ENCODE results near the gene TRMT61A. TPM values are rescaled to one million over a fixed set of nuclear protein-coding genes. Genes with fewer than 3 reads are reported as not detected.

TRMT61A gene
- total RNA-seq, 1 experiment from 2014 or later: 15.5 TPM

- DNase-seq (ENCODE audit: low spot score) (no peak), ATAC-seq (no peak)
- H3K4me3 Mint-ChIP-seq: no peak overlapping the region
- ChIA-PET POLR2A (no interaction called here), CTCF (no interaction called here)
- H3K4me1 Mint-ChIP-seq: peaks cover 27% of the 10 kb centered on the region
- TF ChIP-seq ATF1 (CRISPR knock-in tag; IDR thresholded peaks at IDR 0.05) (no peak), ZNF138 (CRISPR knock-in tag; conservative IDR thresholded peaks at IDR 0.05) (no peak), AR (CRISPR knock-in tag; IDR thresholded peaks at IDR 0.05) (no peak), NR2C2 (CRISPR knock-in tag; IDR thresholded peaks at IDR 0.05) (no peak), TEAD4 (CRISPR knock-in tag; IDR thresholded peaks at IDR 0.05) (no peak), FOXK1 (CRISPR knock-in tag; IDR thresholded peaks at IDR 0.05) (no peak), ARID4B (CRISPR knock-in tag; IDR thresholded peaks at IDR 0.05; ENCODE audit: borderline replicate concordance) (no peak), ELF4 (CRISPR knock-in tag; IDR thresholded peaks at IDR 0.05; ENCODE audit: low read depth) (no peak), NFE2L1 (CRISPR knock-in tag; IDR thresholded peaks at IDR 0.05) (no peak), USF2 (CRISPR knock-in tag; IDR thresholded peaks at IDR 0.05) (no peak), ZNF425 (CRISPR knock-in tag; conservative IDR thresholded peaks at IDR 0.05) (no peak)
- TF ChIP-seq, protein P1, sequence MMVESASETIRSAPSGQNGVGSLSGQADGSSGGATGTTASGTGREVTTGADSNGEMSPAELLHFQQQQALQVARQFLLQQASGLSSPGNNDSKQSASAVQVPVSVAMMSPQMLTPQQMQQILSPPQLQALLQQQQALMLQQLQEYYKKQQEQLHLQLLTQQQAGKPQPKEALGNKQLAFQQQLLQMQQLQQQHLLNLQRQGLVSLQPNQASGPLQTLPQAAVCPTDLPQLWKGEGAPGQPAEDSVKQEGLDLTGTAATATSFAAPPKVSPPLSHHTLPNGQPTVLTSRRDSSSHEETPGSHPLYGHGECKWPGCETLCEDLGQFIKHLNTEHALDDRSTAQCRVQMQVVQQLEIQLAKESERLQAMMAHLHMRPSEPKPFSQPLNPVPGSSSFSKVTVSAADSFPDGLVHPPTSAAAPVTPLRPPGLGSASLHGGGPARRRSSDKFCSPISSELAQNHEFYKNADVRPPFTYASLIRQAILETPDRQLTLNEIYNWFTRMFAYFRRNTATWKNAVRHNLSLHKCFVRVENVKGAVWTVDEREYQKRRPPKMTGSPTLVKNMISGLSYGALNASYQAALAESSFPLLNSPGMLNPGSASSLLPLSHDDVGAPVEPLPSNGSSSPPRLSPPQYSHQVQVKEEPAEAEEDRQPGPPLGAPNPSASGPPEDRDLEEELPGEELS (CRISPR knock-in tag; IDR thresholded peaks at IDR 0.05): no peak
- H3K9me3 Mint-ChIP-seq: no peaks in the 10 kb centered on the region
- peaks cover 22% of the 10 kb centered on the region for H3K36me3 Mint-ChIP-seq
- H3K27ac Mint-ChIP-seq: no peak overlapping the region
- H3K27me3 Mint-ChIP-seq (ENCODE audit: low read depth): no peaks in the 10 kb centered on the region
Measured at GRCh38 chr14:103559766-103560165, 30.8 kb downstream of the TRMT61A start.

GRCh38 chr14:103560691-103561090 is 31.7 kb downstream of the TRMT61A start:
- Mint-ChIP-seq H3K36me3 (peaks cover 22% of the 10 kb centered on the region), H3K9me3 (no peaks in the 10 kb centered on the region), H3K4me1 (peaks cover 27% of the 10 kb centered on the region), H3K4me3 (peak overlapping the region; percentile 98), H3K27ac (peak overlapping the region; percentile 95), H3K27me3 (ENCODE audit: low read depth) (no peaks in the 10 kb centered on the region)
- no peak for ATAC-seq
- ChIA-PET CTCF (interaction anchor here (1.4 to 2.2 kb wide), 5 partner anchors 8 to 68 kb away, joined by 3 to 11 read pairs (median 6); partner anchors contain the start of genes CKB and KLC1), POLR2A (interaction anchor here (1.0 to 1.1 kb wide), 2 partner anchors 38 to 68 kb away, joined by 3 read pairs; partner anchors contain the start of genes CKB and KLC1)
- no peak for DNase-seq (ENCODE audit: low spot score)
- TF ChIP-seq ZNF219 (CRISPR knock-in tag; IDR thresholded peaks at IDR 0.05; ENCODE audit: borderline replicate concordance) (no peak), ARID4B (CRISPR knock-in tag; IDR thresholded peaks at IDR 0.05; ENCODE audit: borderline replicate concordance) (no peak), MAX (CRISPR knock-in tag; IDR thresholded peaks at IDR 0.05) (no peak), EMX1 (CRISPR knock-in tag; IDR thresholded peaks at IDR 0.05) (no peak), MYBL2 (CRISPR knock-in tag; IDR thresholded peaks at IDR 0.05) (no peak)
- TF ChIP-seq, protein P2, sequence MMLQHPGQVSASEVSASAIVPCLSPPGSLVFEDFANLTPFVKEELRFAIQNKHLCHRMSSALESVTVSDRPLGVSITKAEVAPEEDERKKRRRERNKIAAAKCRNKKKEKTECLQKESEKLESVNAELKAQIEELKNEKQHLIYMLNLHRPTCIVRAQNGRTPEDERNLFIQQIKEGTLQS (CRISPR knock-in tag; conservative IDR thresholded peaks at IDR 0.05): no peak
